OCI-LY3 (cell line): Measurements from ENCODE around the gene ADD1.
"Not testable (repeated sequence)": the region's sequence is repeated elsewhere in the genome, so short reads cannot be mapped to it uniquely, and the experiment has no call there.

ENCODE experiments used
- H2AFZ ChIP-seq: fragments of 200-600, 300-600 bp; shearing (Covaris generic); 2 replicates; pipeline ENCODE4 v1.6.0; 2014; ENCODE audit warnings: antibody characterized with exemption, low read depth, low read length
- H3K27ac ChIP-seq: fragments of 200-600, 300-600 bp; sonication (generic); 2 replicates; pipeline ENCODE4 v1.5.1; 2014; ENCODE audit warnings: mild to moderate bottlenecking, low read length, moderate library complexity, mixed read lengths
- H3K27me3 ChIP-seq: fragments of 200-600, 300-600 bp; sonication (generic); 2 replicates; pipeline ENCODE4 v1.6.1; 2014; ENCODE audit warnings: low read depth, low read length, mixed read lengths
- H3K36me3 ChIP-seq: fragments of 200-600, 300-600 bp; sonication (generic); replicated peaks from 2 replicates; pipeline ENCODE3; 2014; ENCODE audit warnings: low read depth, low read length, mixed read lengths
- H3K4me1 ChIP-seq: fragments of 300-600, 200-600 bp; sonication (generic); 2 replicates; pipeline ENCODE4 v1.6.1; 2014; ENCODE audit warnings: low read length, mixed read lengths
- H3K4me2 ChIP-seq: fragments of 200-600, 300-600 bp; sonication (generic); 2 replicates; pipeline ENCODE4 v1.6.1; 2014; ENCODE audit warnings: low read length, mixed read lengths
- H3K4me3 ChIP-seq: fragments of 300-600, 200-600 bp; sonication (generic); 2 replicates; pipeline ENCODE4 v1.5.1; 2014; ENCODE audit warnings: antibody characterized with exemption, mild to moderate bottlenecking, low read length, moderate library complexity
- H3K79me2 ChIP-seq: fragments of 300-600, 200-600 bp; shearing (Covaris generic); 2 replicates; pipeline ENCODE4 v1.6.1; 2014; ENCODE audit warnings: mild to moderate bottlenecking, low read length, mixed read lengths
- H3K9ac ChIP-seq: fragments of 300-600, 200-600 bp; shearing (Covaris generic); 2 replicates; pipeline ENCODE4 v1.6.0; 2014; ENCODE audit warnings: mild to moderate bottlenecking, low read length, moderate library complexity
- H3K9me3 ChIP-seq: fragments of 200-600, 300-600 bp; shearing (Covaris generic); 2 replicates; pipeline ENCODE4 v1.6.1; 2014; ENCODE audit warnings: low read length, mixed read lengths; ENCODE audit not compliant: insufficient read depth
- H4K20me1 ChIP-seq: fragments of 200-600, 300-600 bp; sonication (generic); 2 replicates; pipeline ENCODE4 v1.6.1; 2016; ENCODE audit warnings: low read length, mixed read lengths; ENCODE audit not compliant: insufficient read depth
- EZH2phosphoT487 ChIP-seq: fragments of 200-600 bp; shearing (Covaris generic); IDR thresholded peaks from 2 replicates; pipeline ENCODE4 v1.6.1; 2018; ENCODE audit warnings: antibody characterized with exemption, mixed run types, low read depth
- TF ChIP-seq, protein P1 (sequence below): fragments of 200-600, 300-600 bp; sonication (generic); IDR thresholded peaks from 2 replicates; pipeline ENCODE4 v1.5.1; 2014; ENCODE audit warnings: antibody characterized with exemption, low read length, low read depth

ADD1 gene

DNA sequence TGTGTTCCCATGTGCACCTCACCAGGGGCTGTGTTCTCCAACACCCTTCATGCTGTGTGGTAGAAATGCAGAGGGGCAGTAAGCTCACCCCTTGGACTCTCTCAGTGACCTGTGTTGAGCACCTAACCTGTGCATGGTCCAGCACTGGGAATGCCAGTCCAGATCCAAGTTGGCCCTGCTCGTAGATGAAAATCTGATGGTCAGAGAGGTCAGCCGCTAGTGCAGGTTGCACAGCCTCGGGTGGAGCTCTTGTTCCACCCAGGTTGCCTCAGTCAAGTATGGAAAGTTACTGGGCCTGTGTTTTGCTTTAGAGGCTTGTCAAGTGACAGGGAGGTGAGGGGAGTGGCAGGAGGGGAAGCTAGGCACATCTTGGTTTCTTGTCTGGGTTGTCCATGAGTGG is 68.2 kb downstream of the ADD1 start:
- Histone ChIP-seq H3K9ac (no peak overlapping the region), H3K4me1 (no peaks in the 10 kb centered on the region), H3K4me2 (no peak overlapping the region), H3K79me2 (no peaks in the 10 kb centered on the region), H3K9me3 (no peaks in the 10 kb centered on the region), H2AFZ (no peak overlapping the region), H3K4me3 (no peak overlapping the region), H3K27ac (no peak overlapping the region), H3K27me3 (no peaks in the 10 kb centered on the region), H4K20me1 (peaks cover 6% of the 10 kb centered on the region; the same call in 1 of the 2 replicates), H3K36me3 (peaks cover 35% of the 10 kb centered on the region)
- TF ChIP-seq EZH2phosphoT487, result no peak
- TF ChIP-seq, protein P1, sequence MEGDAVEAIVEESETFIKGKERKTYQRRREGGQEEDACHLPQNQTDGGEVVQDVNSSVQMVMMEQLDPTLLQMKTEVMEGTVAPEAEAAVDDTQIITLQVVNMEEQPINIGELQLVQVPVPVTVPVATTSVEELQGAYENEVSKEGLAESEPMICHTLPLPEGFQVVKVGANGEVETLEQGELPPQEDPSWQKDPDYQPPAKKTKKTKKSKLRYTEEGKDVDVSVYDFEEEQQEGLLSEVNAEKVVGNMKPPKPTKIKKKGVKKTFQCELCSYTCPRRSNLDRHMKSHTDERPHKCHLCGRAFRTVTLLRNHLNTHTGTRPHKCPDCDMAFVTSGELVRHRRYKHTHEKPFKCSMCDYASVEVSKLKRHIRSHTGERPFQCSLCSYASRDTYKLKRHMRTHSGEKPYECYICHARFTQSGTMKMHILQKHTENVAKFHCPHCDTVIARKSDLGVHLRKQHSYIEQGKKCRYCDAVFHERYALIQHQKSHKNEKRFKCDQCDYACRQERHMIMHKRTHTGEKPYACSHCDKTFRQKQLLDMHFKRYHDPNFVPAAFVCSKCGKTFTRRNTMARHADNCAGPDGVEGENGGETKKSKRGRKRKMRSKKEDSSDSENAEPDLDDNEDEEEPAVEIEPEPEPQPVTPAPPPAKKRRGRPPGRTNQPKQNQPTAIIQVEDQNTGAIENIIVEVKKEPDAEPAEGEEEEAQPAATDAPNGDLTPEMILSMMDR, result no peak

DNA sequence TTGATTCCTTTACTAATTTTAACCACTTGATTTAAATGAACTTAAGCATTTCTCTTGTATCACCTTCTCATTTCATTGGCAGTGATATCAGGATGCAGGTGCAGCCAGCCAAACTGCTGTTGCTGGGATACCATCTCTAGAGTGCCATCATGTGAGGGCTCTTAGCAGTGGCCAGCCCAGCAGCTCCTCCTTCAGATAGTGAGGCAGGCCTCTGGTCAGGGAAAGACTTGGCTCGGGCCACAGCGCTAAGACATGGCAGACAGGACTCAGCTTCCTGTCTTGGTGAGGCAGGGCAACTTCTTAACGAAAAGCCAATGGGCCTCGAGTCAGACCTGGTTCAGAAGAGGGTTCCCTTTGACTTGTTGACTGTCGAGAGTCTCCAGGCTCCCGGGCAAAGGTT is 69.5 kb downstream of the ADD1 start:
- no peak overlapping the region for H3K27ac ChIP-seq

DNA sequence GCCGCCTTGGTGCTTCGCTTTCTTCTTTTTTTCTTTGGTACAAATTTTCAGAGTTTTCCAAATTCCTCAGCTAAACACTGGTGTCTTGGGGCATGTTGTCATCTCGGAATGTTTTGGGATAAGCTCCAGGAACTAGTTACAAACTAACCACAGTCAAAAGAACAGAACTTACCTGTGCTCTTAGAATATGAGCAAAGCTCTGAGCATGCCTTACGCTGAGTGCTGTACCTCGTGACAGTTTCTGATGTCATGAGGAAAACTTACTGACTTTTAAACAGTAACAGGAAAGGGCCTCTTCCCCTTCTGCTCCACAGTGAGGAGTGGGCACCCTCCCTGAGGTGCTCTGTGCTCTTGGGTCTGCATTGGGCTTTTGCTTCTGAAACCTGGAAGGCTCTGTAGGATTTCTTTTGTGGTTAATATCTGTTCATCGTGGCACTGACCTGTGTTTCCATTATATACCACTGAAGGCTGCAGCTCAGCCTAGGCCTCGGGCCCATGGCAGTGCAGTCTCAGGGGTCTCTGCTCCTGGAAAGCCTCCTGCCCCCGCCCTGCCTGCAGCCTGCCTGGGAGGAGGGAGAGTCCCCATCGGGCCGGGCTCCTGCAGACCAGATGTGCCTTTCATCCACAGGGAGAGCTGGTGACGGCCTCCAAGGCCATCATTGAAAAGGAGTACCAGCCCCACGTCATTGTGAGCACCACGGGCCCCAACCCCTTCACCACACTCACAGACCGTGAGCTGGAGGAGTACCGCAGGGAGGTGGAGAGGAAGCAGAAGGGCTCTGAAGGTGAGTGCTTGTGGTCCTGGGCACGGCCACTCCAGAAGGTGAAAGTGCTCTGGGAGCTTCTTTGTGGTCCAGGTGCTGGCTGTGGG is 70.8 kb downstream of the ADD1 start:
- H3K4me2 ChIP-seq, result no peak overlapping the region
- H3K27me3 ChIP-seq, result no peaks in the 10 kb centered on the region
- no peak overlapping the region for H2AFZ ChIP-seq
- H3K9me3 ChIP-seq, result no peaks in the 10 kb centered on the region
- H3K9ac ChIP-seq, result no peak overlapping the region
- no peak overlapping the region for H3K4me3 ChIP-seq
- peaks cover 6% of the 10 kb centered on the region; the same call in 1 of the 2 replicates for H4K20me1 ChIP-seq
- no peaks in the 10 kb centered on the region; the same call in 1 of the 2 replicates for H3K4me1 ChIP-seq
- H3K79me2 ChIP-seq, result no peaks in the 10 kb centered on the region
- H3K27ac ChIP-seq, result no peak overlapping the region
- peaks cover 19% of the 10 kb centered on the region for H3K36me3 ChIP-seq
- TF ChIP-seq EZH2phosphoT487, result no peak
- TF ChIP-seq, protein P1, result no peak

More for the DNA sequence above, 69.5 kb downstream of the ADD1 start:
- Histone ChIP-seq H3K79me2 (no peaks in the 10 kb centered on the region), H3K4me1 (no peaks in the 10 kb centered on the region; the same call in 1 of the 2 replicates), H2AFZ (no peak overlapping the region), H3K9me3 (no peaks in the 10 kb centered on the region), H3K9ac (no peak overlapping the region), H4K20me1 (peaks cover 6% of the 10 kb centered on the region; the same call in 1 of the 2 replicates), H3K27me3 (no peaks in the 10 kb centered on the region), H3K4me3 (no peak overlapping the region), H3K36me3 (peaks cover 25% of the 10 kb centered on the region), H3K4me2 (no peak overlapping the region)
- TF ChIP-seq, protein P1, result no peak
- TF ChIP-seq EZH2phosphoT487, result no peak

DNA sequence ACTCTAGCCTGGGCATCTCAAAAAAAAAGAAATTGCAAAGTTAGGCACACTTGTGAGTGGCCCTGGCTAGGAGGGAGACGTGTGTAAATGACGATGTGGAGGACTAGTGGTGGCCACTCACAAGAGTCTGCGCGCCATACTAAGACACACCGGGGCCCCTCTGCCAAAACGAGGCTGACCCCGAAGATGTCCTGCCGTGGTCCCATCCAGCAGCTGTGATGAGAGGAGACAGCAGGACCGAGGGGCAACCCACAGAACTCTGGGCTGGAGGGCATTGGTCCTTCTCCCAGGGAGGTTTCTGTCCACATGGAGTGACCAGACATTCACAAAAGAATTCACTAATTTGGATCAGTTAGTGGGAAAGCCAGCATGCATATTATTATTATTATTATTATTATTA is 72.1 kb downstream of the ADD1 start:
- no peak overlapping the region for H2AFZ ChIP-seq
- no peaks in the 10 kb centered on the region for H3K9me3 ChIP-seq
- no peaks in the 10 kb centered on the region for H3K27me3 ChIP-seq
- H3K27ac ChIP-seq, result no peak overlapping the region
- no peak overlapping the region for H3K4me2 ChIP-seq
- TF ChIP-seq, protein P1, result no peak
- TF ChIP-seq EZH2phosphoT487, result no peak
- H3K36me3 ChIP-seq, result peaks cover 11% of the 10 kb centered on the region
- H4K20me1 ChIP-seq, result peaks cover 6% of the 10 kb centered on the region; the same call in 1 of the 2 replicates
- no peak overlapping the region for H3K4me3 ChIP-seq
- no peak overlapping the region for H3K9ac ChIP-seq
- H3K79me2 ChIP-seq, result no peaks in the 10 kb centered on the region
- no peaks in the 10 kb centered on the region; the same call in 1 of the 2 replicates for H3K4me1 ChIP-seq

DNA sequence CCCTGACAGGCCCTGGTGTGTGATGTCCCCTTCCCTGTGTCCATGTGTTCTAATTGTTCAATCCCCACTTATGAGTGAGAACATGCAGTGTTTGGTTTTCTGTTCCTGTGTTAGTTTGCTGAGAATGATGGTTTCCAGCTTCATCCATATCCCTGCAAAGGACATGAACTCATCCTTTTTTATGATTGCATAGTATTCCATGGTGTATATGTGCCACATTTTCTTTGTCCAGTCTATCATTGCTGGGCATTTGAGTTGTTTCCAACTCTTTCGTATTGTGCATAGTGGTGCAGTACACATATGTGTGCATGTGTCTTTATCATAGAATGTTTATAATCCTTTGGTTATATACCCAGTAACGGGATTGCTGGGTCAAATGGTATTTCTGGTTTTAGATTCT is 73.1 kb downstream of the ADD1 start:
- H3K4me3 ChIP-seq, H3K27ac ChIP-seq, H3K4me2 ChIP-seq, H3K27me3 ChIP-seq, H3K36me3 ChIP-seq, H2AFZ ChIP-seq, H3K79me2 ChIP-seq, H3K9me3 ChIP-seq, H3K9ac ChIP-seq, H3K4me1 ChIP-seq, H4K20me1 ChIP-seq: not testable (repeated sequence)

DNA sequence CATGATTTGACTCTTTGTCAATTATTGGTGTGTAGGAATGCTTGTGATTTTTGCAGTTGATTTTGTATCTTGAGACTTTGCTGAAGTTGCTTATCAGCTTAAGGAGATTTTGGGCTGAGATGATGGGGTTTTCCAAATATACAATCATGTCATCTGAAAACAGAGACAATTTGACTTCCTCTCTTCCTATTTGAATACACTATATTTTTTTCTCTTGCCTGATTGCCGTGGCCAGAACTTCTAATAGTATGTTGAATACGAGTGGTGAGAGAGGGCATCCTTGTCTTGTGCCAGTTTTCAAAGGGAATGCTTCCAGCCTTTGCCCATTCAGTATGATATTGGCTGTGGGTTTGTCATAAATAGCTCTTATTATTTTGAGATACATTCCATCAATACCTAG is 74.7 kb downstream of the ADD1 start:
- not testable (repeated sequence) for H4K20me1 ChIP-seq, H3K4me2 ChIP-seq, H3K4me1 ChIP-seq, H3K79me2 ChIP-seq, H3K27ac ChIP-seq, H3K27me3 ChIP-seq, H3K9me3 ChIP-seq, H2AFZ ChIP-seq, H3K36me3 ChIP-seq, H3K4me3 ChIP-seq, H3K9ac ChIP-seq
